GM18873 (cell line): ENCODE results near the gene SYPL1.
"Not testable (repeated sequence)": the region's sequence is repeated elsewhere in the genome, so short reads cannot be mapped to it uniquely, and the experiment has no call there.

ENCODE experiments used
- ATAC-seq: cut with Tn5 transposase; IDR thresholded peaks from one replicate; pipeline ENCODE4 v1.9.1; 2021; ENCODE audit warnings: mild to moderate bottlenecking, moderate library complexity, moderate number of reproducible peaks; ENCODE audit not compliant: unreplicated experiment, low FRiP score

SYPL1 gene

GRCh38 chr7:106112118-106112971 is at the start of gene SYPL1:
SYPL1 (minus strand) TSS chr7:106112312; CDS start chr7:106112208, 104 bp downstream.
- ATAC-seq, result peak; percentile 75

GRCh38 chr7:106155027-106155426 is 42.9 kb upstream of the SYPL1 start:
- ATAC-seq, result no peak

GRCh38 chr7:106153891-106154449 is 41.9 kb upstream of the SYPL1 start:
- peak; percentile 54 for ATAC-seq

- ATAC-seq, result no peak
Measured at GRCh38 chr7:106152313-106152665, 40.2 kb upstream of the SYPL1 start.

DNA sequence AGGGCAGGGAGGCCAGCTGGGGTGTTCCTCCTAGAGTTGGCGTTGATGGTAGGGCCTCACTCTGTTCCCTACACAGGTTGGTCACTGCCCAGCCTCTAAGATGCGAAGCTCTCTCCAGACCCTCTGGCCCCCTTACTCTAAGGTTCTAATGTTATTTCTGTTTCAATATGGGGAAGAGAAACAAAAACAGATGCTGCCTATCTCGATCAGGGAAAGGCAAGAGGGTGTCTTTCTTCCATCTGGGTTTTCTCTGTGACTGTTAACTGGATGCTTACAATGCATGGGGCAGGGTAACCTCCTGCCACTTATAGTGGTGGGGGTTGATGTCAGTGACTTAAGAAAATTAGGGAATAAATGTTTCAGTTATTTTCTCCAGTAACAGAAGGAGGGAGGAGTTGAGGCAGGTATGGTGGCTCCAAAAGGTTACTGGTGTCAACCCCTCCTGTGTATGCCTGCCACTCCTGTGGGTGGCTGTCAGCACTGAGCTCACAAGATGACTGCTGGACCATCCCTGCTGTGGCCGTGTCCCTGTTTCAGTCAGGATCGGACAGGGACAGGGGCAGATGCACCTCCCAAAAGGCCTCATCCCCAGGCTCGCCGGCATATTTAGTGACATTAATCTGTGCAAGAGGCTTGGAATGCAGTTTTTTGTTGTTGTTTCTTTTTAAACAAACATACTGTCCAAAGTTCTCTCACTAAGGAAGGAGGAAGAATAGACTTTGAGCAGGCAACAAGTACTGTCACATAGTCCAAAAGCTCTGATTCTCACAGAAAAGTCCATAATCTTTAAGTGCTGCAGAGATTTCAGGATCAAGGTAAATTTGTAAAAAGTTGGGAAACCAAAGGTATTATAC is 39.6 kb upstream of the SYPL1 start:
- no peak for ATAC-seq

GRCh38 chr7:106143711-106144337 is 31.7 kb upstream of the SYPL1 start:
- no peak for ATAC-seq

DNA sequence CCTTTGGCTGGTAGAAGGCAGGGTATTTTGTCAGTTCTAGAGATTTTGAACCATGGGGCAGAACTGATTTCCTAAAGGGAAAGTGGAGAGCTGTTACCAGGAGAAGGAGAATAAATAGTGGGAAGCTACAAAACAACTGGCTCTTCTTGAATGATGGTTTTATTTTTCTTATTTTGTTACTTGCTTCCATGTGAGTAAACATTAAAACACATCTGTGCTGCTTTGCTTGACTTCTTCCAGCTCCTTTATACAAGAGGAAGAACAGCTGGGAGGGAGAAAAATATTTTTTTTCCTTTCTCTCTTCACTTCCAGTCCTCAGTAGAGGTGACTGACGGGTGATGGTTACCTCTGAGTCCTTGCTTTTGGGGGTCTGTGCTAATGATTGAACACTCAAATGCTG is 30.0 kb upstream of the SYPL1 start:
- ATAC-seq, result no peak

GRCh38 chr7:106140406-106141173 is 28.5 kb upstream of the SYPL1 start:
- ATAC-seq, result no peak

- ATAC-seq, result no peak
Measured at GRCh38 chr7:106139265-106140251, 27.4 kb upstream of the SYPL1 start.

- ATAC-seq, result no peak
Measured at GRCh38 chr7:106138776-106139175, 26.7 kb upstream of the SYPL1 start.

- ATAC-seq, result not testable (repeated sequence)
Measured at GRCh38 chr7:106138181-106138580, 26.1 kb upstream of the SYPL1 start.

GRCh38 chr7:106134241-106134640 is 22.1 kb upstream of the SYPL1 start:
- ATAC-seq, result no peak

- ATAC-seq, result no peak
Measured at GRCh38 chr7:106129291-106129690, 17.2 kb upstream of the SYPL1 start.

GRCh38 chr7:106128836-106129235 is 16.7 kb upstream of the SYPL1 start:
- ATAC-seq, result no peak

- ATAC-seq, result no peak
Measured at GRCh38 chr7:106127984-106128780, 16.1 kb upstream of the SYPL1 start.

GRCh38 chr7:106126170-106126938 is 14.2 kb upstream of the SYPL1 start:
- no peak for ATAC-seq

DNA sequence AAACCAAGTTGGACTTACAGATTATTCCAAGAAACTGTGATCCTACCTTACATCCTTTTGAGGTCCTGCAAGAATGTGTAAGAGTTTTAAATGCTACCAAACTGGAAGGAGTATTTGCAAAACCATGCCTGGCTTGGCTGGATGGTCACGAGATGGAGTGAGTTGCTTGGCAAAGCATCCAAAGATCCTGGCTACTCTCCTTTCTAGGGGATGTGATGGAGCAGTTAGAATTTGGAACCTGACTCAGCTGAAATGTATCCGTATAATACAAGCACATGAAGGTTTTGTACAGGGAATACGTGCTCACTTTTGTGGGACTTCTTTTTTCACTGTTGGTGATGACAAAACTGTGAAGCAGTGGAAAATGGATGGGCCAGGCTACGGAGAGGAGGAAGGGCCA is 13.3 kb upstream of the SYPL1 start:
- no peak for ATAC-seq
